HG03097 (cell line): ENCODE data around the gene AKR1C2.
"Not testable (repeated sequence)": the region's sequence is repeated elsewhere in the genome, so short reads cannot be mapped to it uniquely, and the experiment has no call there.

Experiments used
- ATAC-seq: cut with Tn5 transposase; IDR thresholded peaks from one replicate; pipeline ENCODE4 v1.9.1; 2021; ENCODE audit not compliant: unreplicated experiment, low FRiP score

Gene AKR1C2

DNA sequence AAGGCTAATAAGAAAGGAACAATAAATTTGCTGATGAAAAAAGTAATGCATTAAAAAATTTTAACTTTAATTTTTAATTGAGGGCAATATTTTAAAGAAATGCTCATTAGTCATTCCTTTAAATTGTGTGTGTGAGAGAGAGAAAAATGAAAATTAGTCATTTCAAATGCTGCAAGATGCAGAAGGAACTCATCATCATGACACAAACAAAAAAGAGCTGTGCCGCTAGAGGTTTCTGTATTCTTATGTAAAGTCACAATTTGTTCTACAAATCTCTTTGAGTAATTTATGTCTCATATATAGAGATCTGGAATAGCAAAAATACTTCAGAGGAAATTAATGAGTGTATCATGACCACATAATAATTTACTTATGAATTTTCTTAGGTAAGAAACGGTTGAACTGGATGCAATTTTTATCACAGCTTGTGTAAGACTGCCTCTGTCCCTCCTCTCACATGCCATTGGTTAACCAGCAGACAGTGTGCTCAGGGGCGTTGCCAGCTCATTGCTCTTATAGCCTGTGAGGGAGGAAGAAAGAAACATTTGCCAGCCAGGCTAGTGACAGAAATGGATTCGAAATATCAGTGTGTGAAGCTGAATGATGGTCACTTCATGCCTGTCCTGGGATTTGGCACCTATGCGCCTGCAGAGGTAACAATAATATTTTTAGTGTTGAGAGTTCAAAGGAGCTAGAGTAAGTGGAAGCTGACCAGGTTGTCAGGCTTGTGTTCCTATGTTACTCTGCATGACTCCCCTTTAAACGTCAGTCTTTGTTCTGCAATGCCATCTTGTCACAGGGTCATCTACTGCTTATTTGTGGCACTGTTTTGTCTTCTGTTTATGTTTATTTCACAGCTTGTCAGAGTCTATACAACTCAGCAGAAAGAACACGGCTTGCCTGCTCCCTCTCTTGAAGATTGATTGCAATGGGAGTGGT lies 40.5 kb downstream of the AKR1C2 start, which contains the start of gene AKR1C1:
TSS of gene AKR1C1 (plus strand) at position 540 of the 939 bp plus-strand sequence. CDS start at position 570, 30 bp downstream.
- ATAC-seq = not testable (repeated sequence)

DNA sequence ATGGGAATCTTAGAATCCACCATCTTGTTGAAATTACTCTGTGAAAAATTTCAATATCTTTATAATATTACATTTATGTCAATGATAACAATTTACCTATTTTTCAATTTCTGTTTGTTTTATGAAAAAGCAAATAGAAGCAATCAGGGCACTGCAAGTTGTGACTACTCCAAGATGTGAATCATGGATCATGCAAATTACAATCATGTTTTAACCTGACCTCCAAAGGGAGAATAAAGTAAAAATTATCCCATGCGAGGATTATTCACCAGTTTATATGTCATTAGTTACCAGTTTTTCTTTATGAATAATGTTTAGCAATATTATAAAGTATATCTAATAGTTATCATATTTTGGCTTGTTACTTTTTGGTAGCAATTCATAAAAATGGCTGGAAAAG lies 41.3 kb downstream of the AKR1C2 start:
- ATAC-seq = not testable (repeated sequence)

DNA sequence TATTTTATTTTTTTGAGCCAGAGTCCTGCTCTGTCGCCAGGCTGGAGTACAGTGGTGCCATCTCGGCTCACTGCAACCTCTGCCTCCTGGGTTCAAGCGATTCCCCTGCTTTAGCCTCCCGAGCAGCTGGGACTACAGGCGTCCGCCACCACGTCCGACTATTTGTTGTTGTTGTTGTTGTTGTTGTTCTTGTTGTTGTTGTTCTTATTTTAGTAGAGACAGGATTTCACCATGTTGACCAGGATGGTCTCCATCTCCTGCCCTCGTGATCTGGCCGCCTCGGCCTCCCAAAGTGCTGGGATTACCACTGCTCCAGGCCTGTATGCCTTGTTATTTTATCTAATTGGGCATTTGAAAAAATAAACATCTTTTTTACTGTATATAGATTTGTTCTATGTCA lies 42.1 kb downstream of the AKR1C2 start:
- not testable (repeated sequence) for ATAC-seq

DNA sequence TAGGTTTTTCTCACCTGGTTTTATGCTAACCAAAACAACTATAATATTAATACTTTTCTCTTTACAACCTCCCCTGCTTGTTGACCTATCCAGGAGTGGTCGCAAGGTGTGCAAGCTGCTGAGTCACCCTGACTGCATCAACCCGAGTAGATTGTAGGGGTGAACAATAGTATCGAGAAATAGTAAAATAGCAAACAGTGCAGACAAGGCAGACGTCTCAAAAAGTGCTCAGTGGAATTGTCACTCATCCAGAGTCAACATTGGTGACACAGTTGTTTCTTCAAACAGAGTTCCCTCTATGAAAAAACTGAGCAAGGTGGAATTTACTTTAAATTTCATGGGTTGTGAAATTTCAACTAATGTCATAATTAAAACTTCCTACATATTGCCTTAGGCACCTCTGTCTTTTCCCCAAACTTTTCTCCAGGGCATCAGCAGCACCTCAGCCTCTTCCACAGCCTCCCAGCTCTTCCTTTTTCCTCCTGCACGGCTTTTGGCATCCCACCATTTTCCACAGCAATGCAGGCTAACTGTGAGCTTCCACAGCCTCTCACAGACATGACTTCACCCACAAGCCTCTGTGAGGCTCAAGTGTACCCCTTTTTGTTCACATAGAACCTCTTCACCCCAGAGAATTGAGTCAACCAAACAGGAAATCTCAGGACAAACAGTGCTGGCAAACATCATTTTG lies 46.6 kb downstream of the AKR1C2 start:
- ATAC-seq = not testable (repeated sequence)

DNA sequence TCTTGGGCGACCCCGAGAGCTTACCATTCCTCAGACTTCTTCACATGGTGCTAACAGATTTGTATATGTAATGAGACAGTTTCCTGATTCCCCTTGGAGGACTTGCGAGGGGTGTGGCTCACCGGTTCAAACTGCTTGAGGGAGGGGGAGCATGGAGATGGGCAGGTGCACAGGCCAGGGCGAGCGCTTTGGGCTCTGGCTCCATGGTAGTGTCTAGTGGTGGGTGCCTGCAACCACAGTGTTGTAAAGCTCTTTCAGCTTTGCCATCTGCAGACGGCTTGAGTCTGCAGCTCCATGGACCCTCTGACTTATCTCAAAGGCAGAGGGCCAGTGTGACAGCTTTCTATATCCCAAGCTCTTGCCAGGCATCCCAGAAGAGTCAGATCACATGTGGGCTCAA lies 47.6 kb downstream of the AKR1C2 start:
- ATAC-seq = not testable (repeated sequence)

DNA sequence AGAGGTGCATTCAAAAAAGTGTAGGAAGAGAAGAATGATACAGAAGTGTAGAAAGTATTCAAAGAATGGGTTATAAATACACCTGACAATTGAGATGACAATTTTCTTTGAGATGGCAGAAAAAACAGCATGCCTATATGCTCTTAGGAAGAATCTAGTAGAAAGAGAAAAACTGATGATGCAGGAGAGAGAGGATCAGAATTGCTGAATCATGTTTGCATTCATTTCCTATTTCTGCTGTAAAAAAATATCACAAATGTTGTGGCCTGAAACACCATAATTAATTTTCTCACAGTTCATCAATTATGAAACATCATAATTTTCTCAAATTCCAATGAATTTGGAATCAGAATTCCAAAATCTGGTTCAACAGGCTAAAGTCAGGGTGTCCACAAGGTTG lies 50.3 kb downstream of the AKR1C2 start:
- no peak for ATAC-seq

DNA sequence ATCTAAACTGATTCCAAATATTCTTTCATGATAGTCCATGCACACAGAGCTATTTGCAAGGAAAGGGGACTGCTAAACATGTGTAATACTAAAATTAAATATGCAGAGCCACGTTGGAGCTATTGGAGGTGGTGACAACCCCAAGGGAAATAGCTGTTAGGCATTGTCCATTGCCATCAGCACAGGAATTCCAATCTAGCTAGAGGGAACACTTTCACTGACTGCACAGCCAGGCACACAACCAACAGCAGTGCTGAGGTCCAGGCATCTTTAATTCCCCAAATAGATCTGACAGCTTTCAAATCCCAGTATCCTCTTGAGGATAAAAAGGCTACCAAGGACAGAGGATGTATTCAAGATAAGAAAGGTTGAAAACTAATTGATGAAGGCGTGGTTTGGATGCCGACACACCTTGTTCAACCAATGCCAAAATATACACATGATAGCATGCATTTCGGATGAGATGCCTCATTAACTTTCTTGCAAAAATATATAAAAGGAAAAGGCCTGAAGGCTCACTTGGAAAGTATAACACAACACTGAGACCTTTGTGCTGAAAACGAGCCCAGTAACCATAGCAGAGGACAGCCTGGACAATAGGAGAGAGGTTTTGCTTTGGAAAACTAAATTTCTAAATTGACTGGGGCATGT lies 52.0 kb downstream of the AKR1C2 start:
- not testable (repeated sequence) for ATAC-seq

DNA sequence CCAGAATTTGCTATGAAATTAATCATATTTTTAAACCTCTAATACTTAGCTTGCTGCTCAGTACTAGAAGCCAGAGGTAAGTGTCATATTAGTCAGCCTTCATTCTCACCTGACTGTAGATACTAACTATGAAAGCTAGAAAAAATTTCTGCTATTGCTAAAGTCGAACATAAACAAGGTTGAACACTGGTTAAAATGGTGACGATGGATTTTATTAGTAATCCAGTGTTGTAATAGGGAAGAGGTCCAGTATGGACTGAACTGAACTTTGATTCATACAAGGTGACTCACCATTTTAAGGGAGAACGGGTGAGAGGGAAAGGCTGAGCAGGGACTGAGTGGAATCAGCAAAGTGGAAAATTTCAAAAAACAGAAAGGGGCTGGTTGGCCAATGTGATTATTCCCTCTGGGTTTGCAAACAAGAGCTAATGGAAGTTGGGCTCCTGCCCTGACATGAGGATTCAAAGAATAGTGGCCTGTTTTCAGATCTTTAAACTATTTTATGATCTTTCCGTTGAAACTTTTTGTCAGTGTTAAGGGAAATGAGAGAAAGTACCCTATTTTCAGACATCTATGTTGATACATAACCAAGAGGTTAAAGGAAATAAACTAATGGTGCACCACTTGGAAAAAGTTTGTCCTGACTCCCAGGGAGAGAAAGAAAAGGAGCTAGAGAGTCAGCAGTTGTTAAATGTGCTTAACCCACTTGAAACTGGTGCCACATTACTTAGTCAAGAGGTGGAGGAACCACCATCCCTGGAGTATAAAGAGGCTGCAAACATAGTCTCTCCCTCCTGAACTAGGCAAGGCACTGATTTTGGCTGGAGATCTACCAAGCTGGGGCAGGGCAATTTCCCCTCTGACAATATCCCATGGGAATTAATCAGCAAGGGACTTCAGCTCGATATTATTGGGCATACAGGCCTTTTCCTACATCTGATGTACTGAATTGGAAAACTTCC lies 55.7 kb downstream of the AKR1C2 start:
- ATAC-seq = no peak

DNA sequence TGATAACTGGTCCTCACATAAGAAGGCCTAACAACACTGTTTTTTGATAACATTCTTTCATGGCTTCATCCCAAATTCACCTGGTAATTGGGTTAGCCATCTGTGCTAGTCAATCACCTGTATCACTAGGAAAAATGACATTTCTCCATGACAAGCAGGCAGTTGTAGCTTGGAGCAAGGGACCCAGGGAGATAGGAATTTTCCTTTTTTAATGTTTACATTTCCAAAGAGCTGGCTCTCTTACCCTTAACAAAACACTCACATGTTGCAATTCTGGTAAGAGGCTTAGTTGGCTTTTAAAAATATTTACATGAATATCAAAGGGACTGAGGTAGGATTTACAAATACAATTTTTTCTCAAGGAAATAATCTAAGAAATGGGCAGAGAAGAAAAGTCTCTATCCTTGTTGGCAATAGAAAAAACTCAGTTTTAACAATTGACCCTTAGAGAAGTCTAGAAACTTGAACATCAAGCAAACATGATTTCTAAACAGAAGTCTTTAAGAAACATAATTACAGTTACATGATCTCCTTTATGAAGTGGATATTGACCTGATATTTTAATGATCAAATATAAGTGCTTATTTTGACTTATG lies 56.5 kb downstream of the AKR1C2 start:
- no peak for ATAC-seq

DNA sequence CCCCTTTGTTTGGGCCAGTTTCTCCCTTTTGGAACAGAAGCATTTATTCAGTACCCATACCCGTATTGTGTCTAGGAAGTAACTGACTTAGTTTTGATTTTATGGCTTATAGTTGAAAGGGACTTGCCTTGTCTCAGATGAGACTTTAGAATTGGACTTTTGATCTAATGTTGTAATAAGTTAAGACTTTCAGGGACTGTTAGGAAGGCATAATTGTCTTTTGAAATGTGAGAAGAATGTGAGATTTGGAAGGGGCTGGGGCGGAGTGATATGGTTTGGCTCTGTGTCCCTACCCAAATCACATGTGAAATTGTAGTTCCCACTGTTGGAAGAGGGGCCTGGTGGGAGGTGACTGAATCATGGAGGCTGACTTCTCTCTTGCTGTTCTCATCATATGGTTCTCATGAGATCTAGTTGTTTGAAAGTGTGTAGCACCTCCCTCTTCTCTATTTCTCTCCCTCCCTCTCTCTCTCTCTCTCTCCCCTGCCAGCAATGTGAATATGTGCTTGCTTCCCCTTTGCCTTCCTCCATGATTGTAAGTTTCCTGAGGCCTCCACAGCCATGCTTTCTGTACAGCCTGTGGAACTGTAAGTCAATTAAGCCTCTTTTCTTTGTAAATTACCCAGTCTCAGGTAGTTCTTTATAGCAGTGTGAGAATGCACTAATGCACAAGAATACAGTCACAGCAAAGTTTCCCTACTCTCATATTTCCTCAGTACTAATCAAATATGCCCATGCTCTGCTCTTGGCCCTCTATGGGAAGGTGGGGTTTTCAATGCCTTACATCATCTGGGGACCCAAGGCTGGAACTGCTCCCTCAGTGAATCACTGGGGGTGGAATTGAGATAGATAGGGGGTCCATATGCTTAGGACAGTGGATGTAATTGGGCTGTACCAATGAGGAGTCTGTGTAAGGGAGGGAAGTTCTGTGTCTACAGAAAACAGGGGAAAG lies 57.6 kb downstream of the AKR1C2 start:
- ATAC-seq = no peak

DNA sequence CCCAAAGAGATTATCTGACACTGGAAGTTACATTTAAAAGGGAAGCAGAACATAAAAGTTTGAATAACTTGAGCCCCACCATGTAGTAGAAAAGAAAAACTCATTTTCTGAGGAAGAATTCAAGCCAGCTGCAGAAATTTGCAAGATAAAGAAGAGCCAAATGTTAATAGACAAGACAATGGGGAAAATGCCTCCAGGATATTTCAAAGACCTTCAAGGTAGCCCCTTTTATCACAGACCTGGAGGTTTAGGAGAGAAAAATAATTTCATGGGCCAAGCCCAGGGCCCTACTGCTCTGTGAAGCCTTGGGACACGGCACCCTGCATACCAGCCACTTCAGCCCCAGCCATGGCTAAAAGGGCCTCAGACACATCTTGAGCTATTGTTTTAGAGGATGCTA lies 58.8 kb downstream of the AKR1C2 start:
- ATAC-seq = no peak

DNA sequence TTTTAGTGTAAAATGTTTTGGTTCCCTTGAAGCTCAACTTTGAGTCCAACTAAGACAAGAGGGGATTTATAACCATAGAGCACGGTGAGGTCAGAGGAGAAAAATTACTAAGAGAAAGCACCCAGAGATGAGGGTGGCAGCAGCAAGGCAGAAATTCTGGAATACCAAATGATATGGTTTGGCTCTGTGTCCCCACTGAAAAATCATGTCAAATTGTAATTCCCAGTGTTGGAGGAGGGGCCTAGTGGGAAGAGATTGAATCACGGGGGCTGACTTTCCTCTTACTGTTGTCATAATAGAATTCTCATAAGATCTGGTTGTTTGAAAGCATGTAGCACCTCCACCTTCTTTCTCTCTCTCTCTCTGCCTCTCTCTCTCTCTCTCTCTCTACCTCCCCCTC lies 59.8 kb downstream of the AKR1C2 start:
- no peak for ATAC-seq

DNA sequence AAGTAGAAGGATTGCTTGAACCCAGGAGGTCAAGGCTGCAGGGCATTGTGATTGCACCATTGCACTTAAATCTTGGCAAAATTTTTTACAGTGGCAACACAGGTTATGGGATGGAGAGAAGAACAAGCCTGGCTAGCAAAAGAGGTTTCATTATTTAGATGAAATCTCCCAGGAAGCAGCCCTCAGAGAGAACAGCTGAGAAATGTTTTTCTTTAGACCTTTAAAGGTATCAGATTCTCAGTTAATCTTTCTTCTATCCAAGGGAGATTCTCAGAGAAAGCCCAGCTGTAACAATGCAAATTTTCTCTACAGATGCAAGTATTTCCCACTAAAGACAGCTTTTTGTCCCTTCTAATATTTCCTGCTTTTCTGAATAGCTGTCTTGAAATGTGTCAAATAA lies 60.2 kb downstream of the AKR1C2 start:
- not testable (repeated sequence) for ATAC-seq

DNA sequence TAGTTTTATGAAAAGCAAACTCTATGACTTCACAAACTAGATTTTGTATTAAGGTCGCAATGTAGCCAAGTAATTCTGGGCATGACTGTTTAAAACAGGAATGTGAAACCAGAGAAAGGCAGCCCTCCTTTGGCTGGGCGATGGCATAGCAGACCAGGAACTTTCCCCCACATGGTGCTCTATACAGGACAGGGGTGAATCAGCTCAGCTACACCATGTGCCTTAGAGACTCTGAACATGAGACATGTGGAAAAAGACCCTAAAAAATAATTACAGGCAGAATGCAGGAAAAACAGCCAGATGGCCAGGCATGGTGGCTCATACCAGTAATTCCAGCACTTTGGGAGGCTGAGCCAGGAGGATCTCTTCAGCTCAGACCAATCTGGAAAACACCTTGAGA lies 60.7 kb downstream of the AKR1C2 start:
- not testable (repeated sequence) for ATAC-seq

DNA sequence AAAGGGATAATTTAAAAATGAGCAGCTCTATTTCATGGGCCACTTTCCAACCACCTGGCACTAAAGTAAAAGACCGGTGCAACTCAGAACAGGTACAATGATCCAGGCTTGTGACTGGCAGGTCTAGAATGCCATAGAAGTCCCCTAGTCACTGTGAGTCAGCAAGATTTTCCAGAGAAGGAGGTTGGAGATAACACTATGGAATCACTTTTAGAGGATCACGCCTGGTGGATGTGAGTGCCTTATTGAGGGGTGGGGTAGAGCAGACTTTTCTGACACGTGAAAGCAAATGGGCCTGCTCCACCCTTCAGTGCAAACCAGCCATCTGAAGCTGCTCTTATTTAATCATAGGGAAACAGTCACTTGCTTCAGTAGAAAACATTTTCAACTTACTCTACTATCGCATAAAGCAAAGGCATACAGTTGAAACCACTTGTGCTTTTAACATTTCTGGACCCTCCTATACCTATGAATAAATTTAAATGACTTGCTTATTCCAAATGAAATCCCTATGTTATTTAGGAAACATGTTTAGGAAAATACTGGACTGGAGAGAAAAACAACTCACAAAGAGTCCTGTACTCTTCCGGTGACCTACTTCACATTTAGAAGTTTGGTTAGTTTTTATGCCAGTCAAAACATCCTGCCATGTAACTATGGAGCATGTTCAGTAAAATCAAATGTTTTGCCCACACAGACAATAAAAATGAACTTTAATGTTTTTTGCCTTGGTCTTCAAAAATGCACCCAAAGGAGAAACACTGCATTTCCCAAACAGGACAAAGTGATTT lies 61.9 kb downstream of the AKR1C2 start:
- ATAC-seq = no peak

DNA sequence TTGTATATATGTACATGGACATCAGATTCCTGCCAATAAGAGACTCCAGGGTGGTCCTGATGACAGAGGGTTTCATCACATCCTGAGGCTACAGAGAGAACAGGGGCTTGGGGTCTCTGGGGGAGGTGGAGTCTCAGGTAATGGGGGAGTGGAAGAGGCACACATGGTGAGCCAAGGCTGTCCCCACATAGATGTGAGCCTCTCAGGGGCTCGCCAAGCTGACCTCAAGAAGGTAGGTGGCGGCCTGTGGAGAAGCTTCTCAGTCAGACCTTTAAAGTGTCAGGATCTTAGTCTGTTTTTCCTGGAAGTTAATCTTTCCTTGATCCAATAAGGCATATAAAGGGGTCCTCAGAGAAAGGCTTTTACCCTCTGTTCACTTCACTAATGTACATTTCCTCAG lies 62.7 kb downstream of the AKR1C2 start:
- not testable (repeated sequence) for ATAC-seq

DNA sequence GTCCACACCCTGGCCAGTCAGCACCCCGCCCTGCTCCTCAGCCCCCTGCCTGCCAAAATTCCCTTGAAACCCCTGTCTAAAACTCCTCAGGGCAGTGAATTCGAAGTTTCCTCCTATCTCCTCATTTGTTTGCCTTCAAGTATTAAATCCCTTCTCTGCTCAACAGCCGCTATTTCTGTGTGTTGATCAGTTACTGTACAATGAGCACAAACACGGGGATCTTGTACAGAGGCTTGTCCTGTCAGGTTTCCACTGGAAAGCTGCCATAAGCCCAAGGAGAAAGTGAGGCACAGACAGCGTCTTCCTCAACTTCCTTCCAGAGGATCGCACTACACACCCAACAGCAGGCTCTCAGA lies 63.6 kb downstream of the AKR1C2 start:
- ATAC-seq = not testable (repeated sequence)
